CD4-positive, alpha-beta T cell (primary cell): Measurements from ENCODE around the gene TTC33. TPM values are rescaled to one million over a fixed set of nuclear protein-coding genes. Genes with fewer than 3 reads are reported as not detected.

Source experiments
- ATAC-seq: fragments of 200-7000 bp; cut with Tn5 transposase; one replicate; pipeline ENCODE4 v1.10.0; 2022; ENCODE audit warnings: mild to moderate bottlenecking; ENCODE audit not compliant: poor library complexity
- CTCF ChIA-PET: fragments of 350-600 bp; sonication (Branson Sonifier 250); formaldehyde crosslinking; loops from one replicate; lab custom pipeline; 2021; ENCODE audit warnings: antibody characterized with exemption, inconsistent platforms; lab: Charles Lee
- POLR2A ChIA-PET: fragments of 350-600 bp; sonication (Branson Sonifier 250); formaldehyde crosslinking; loops from one replicate; lab custom pipeline; 2021; ENCODE audit warnings: antibody characterized with exemption, inconsistent platforms; lab: Charles Lee
- DNase-seq, 14 experiments: peaks; one replicate each; pipeline ENCODE4 v3.0.0-alpha.2; 2013 to 2020; ENCODE audit warnings: mixed read lengths in 2 of 14
- H3K27ac ChIP-seq, 2 donors: one replicate each; pipeline versions ENCODE4 v1.5.1 to v1.7.0; 2013; ENCODE audit warnings: low read length in 2 of 2, low read depth in 1 of 2, mild to moderate bottlenecking in 1 of 2
- H3K27me3 ChIP-seq, 2 experiments: 1 replicate in 1 of 2; 2 replicates in 1 of 2; pipeline versions ENCODE4 v1.6.1 to v1.7.0; 2013; ENCODE audit warnings: low read length in 2 of 2, control low read depth in 1 of 2, mild to moderate bottlenecking in 1 of 2, moderate library complexity in 1 of 2; ENCODE audit not compliant: insufficient read depth in 2 of 2, control insufficient read depth in 1 of 2
- H3K36me3 ChIP-seq: one replicate; pipeline ENCODE4 v1.6.1; 2013; ENCODE audit warnings: low read length, control low read depth; ENCODE audit not compliant: insufficient read depth
- H3K4me1 ChIP-seq: one replicate; pipeline ENCODE4 v1.6.1; 2013; ENCODE audit warnings: low read length, control low read depth; ENCODE audit not compliant: insufficient read depth
- H3K4me3 ChIP-seq: one replicate; pipeline ENCODE4 v1.5.1; 2013; ENCODE audit warnings: mild to moderate bottlenecking, low read length, moderate library complexity
- H3K9me3 ChIP-seq, 2 experiments: 1 replicate in 1 of 2; 2 replicates in 1 of 2; pipeline versions ENCODE4 v1.6.1 to v1.7.0; 2013; ENCODE audit warnings: low read length in 2 of 2, mild to moderate bottlenecking in 2 of 2, control low read depth in 1 of 2, moderate library complexity in 1 of 2; ENCODE audit not compliant: control insufficient read depth in 1 of 2, insufficient read depth in 1 of 2
- H3K27ac Mint-ChIP-seq: one replicate; pipeline ENCODE4 v1.8.0; 2020; ENCODE audit warnings: mixed read lengths
- H3K27me3 Mint-ChIP-seq: one replicate; pipeline ENCODE4 v1.8.0; 2021; ENCODE audit warnings: mixed read lengths
- H3K36me3 Mint-ChIP-seq: one replicate; pipeline ENCODE4 v1.8.0; 2021; ENCODE audit warnings: low read depth, mixed read lengths
- H3K4me1 Mint-ChIP-seq: one replicate; pipeline ENCODE4 v1.8.0; 2021; ENCODE audit warnings: low read depth, mixed read lengths
- H3K4me3 Mint-ChIP-seq: one replicate; pipeline ENCODE4 v1.8.0; 2020; ENCODE audit warnings: mild to moderate bottlenecking, mixed read lengths
- H3K9me3 Mint-ChIP-seq: one replicate; pipeline ENCODE4 v1.8.0; 2020; ENCODE audit warnings: mixed read lengths
- CTCF ChIP-seq: fragments of 200-600 bp; IDR thresholded peaks from one replicate; pipeline ENCODE4 v1.8.0; 2022; ENCODE audit warnings: antibody characterized with exemption, mild to moderate bottlenecking
- intact Hi-C, 2 experiments: fragments of 100-400 bp; cut with DNase I in 1 of 2; cut with micrococcal nuclease in 1 of 2; formaldehyde crosslinking; loops; one replicate each; pipeline versions ENCODE4 v1.15.1 to v1.9.0; 2023 to 2025; cut with DNase I, micrococcal nuclease
- total RNA-seq, 174 experiments: library from RNA in 2 of 174; stranded (reverse) in 2 of 174; gene quantifications; one replicate each; pipeline ENCODE4 v1.2.3 and lab custom pipeline; 2021 to 2026

The TTC33 gene
- total RNA-seq, 2 experiments from 2014 or later: 8.7 to 12.0 TPM

- Mint-ChIP-seq H3K9me3 (no peaks in the 10 kb centered on the region), H3K27ac (no peak overlapping the region), H3K4me3 (no peak overlapping the region), H3K36me3 (no peaks in the 10 kb centered on the region), H3K27me3 (no peaks in the 10 kb centered on the region), H3K4me1 (no peaks in the 10 kb centered on the region)
- Histone ChIP-seq H3K27me3 (no peaks in the 10 kb centered on the region), H3K4me1 (peaks cover 3% of the 10 kb centered on the region), H3K36me3 (no peaks in the 10 kb centered on the region), H3K9me3 (no peaks in the 10 kb centered on the region), H3K4me3 (no peak overlapping the region), H3K27ac (no peak overlapping the region)
- CTCF ChIA-PET: no interaction called here
- no peak for TF ChIP-seq CTCF
- DNase-seq (no peak), ATAC-seq (no peak)
- intact Hi-C loops: no loop called here
- POLR2A ChIA-PET: no interaction called here
Measured at GRCh38 chr5:40499518-40500273, 256.1 kb downstream of the TTC33 start.

GRCh38 chr5:40499007-40499406, 256.8 kb downstream of the TTC33 start:
- no peaks in the 10 kb centered on the region for H3K4me1 Mint-ChIP-seq
- POLR2A ChIA-PET: no interaction called here

GRCh38 chr5:40497573-40497972, 258.2 kb downstream of the TTC33 start:
- H3K27me3 Mint-ChIP-seq: no peaks in the 10 kb centered on the region
- no peaks in the 10 kb centered on the region for H3K4me1 Mint-ChIP-seq
- CTCF ChIA-PET: no interaction called here
- peaks cover 3% of the 10 kb centered on the region for H3K4me1 ChIP-seq
- H3K27ac Mint-ChIP-seq: no peak overlapping the region
- no peak overlapping the region for H3K27ac ChIP-seq
- no peaks in the 10 kb centered on the region for H3K36me3 ChIP-seq
- ATAC-seq: no peak
- no peaks in the 10 kb centered on the region for H3K9me3 ChIP-seq
- H3K9me3 Mint-ChIP-seq: no peaks in the 10 kb centered on the region
- H3K36me3 Mint-ChIP-seq: no peaks in the 10 kb centered on the region
- TF ChIP-seq CTCF: no peak
- POLR2A ChIA-PET: no interaction called here
- intact Hi-C loops: no loop called here
- DNase-seq: no peak
- no peak overlapping the region for H3K4me3 ChIP-seq
- no peak overlapping the region for H3K4me3 Mint-ChIP-seq
- no peaks in the 10 kb centered on the region for H3K27me3 ChIP-seq

More at GRCh38 chr5:40499007-40499406, 256.8 kb downstream of the TTC33 start:
- intact Hi-C loops: no loop called here
- no peaks in the 10 kb centered on the region for H3K9me3 ChIP-seq
- no peak for DNase-seq
- peaks cover 3% of the 10 kb centered on the region for H3K4me1 ChIP-seq
- no peak overlapping the region for H3K27ac Mint-ChIP-seq
- no peak overlapping the region for H3K4me3 Mint-ChIP-seq
- H3K27me3 ChIP-seq: no peaks in the 10 kb centered on the region
- CTCF ChIA-PET: no interaction called here
- H3K27ac ChIP-seq: no peak overlapping the region
- no peaks in the 10 kb centered on the region for H3K27me3 Mint-ChIP-seq
- no peak for TF ChIP-seq CTCF
- H3K4me3 ChIP-seq: no peak overlapping the region
- H3K36me3 ChIP-seq: no peaks in the 10 kb centered on the region
- no peaks in the 10 kb centered on the region for H3K9me3 Mint-ChIP-seq
- no peak for ATAC-seq
- H3K36me3 Mint-ChIP-seq: no peaks in the 10 kb centered on the region
